RPMI8226 (cell line): ENCODE data around the gene FBXW5.

Source experiments
- DNase-seq: peaks from one replicate; pipeline ENCODE4 v3.0.0-alpha.2; 2015

FBXW5 gene

DNA sequence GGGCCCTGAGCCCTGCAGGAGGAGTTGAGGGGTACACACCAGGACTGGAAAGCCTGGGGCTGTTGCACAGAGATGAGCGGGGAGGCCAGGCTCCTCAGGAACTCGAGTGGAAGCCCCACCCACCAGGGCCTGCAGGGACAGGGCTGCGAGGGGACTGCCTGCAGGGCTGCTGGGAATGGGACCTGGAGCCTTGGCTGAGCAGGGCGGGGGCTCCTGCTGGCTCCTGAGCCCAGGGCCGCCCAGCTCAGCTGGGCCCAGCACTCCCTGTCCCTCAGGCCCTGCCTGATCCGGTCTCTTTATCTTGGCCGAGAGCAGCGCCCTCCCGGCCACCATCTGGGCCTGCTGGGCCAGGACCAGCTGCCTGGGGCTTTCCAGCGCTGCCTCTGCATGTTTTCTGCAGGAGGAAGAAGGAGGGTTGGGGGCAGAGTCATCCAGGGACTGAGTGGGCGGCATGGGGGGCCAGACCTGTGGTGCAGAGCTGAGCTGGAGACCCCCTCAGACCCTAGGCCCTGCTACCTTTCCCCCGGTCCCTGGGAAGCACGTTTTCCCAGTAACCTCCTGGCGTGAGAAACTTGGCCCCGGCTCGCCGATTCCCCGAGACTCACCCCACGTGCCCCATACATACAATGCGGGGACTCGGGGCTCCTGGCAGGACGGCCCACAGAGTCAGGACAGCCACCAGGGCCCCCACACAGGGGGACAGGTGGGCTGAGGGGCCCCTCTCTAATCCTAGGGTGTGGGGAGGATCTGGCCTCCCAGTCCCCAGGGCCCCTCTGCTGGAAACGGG is 16.9 kb upstream of the FBXW5 start:
- DNase-seq = no peak

DNA sequence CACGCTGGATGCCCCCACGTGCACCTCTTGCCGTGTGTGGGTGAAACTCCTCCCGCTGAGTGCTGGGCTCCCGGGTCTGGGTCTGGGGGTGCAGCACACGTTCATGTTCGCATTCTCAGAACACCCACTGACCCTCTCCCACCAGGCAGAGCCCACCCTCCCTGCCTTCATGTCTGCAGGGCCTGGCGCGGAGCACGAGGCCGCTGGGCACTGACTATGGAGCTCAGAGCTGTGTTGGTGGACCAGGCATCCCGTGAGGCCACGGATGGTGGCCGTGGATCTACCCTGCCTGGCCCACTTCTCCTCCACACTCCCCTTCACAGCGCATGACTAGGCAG is 16.4 kb upstream of the FBXW5 start:
- no peak for DNase-seq

DNA sequence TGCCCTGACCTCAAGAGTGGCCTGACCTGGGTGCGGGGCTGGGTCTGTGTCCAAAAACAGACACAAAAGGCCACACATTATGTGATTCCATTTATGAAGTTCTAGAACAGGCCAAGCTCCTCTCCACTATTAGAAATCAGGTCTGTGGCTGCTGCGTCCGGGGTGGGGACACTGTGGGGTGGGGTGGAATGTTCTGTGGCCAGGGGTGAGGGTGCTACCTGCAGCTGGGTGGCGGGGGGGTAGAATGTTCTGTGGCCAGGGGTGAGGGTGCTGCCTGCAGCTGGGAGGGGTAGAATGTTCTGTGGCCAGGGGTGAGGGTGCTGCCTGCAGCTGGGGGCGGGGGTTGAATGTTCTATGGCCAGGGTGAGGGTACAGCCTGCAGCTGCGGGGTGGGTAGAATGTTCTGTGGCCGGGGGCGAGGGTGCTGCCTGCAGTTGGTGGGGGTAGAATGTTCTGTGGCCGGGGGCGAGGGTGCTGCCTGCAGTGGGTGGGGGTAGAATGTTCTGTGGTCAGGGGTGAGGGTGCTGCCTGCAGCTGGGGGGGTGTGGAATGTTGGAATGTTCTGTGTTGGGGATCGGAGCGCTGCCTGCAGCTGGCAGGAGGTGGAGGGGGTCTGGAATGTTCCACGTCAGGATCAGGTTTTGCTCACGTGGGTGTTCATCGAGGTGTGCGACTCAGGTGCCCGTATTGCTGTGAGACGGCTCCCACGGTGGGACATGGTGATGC is 15.8 kb upstream of the FBXW5 start:
- no peak for DNase-seq

DNA sequence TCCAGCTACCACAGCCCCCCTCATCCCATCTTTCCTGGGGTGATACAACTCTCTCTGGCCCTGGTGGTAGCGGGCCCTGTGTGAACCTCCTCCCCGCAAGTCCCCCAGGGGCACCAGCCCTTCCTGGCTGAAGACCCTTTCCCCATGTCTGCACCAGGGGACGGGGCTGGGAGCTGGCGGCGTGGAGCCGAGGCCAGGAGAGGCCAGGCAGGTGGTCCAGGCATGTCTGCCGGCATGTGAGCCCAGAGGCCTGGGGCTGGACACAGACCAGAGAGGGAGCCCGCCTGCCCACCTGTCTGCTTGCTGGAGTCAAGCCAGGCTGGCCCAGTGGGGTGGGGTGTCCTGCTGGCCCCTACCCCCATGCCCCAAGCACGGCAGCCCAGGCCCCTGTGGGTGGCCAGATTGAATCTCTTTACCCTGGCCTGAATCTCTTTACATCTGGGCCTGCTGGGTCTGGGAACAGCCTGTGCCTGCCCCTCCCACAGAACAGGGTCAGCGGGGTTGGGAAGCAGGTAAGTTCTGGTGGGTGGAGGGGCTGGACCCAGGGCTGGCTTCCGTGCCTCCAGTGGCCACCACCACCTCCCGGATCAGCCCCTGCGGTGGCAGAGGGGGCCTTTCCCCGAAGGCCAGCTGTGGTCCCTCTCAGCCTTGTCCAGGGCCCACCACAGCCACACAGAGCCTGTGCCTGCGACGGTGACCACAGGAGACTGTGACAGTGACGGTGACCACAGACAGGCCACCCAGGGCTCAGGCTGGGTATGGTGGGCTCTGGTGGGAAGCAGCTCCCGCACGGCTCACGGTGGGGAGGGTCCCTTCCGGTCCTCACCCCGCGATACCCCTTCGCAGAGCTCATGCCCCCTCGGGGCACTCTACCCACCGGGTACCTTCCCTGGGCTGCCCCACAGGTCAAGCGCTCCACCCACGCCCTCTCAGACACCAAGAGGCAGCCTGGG is 14.6 kb upstream of the FBXW5 start:
- DNase-seq = no peak

DNA sequence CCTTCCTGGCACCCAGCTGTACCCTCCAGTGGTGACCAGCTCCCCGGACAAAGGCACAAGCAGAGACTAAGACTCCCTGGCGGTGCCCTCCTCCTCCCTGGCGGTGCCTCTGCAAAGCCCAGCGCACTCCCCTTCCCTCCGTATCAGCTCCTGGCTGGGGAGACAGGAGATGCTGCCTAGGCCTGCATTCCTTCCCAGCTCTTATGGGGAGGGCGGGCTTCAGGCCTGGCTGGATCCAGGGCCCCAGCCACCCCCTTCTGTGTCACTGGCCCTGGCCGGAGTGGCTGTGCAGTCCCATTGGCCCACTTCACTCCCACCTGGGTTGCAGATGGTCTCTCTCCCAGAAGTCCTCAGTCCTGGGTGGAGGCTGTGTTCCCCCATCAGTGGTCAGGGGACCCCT is 13.9 kb upstream of the FBXW5 start:
- no peak for DNase-seq

DNA sequence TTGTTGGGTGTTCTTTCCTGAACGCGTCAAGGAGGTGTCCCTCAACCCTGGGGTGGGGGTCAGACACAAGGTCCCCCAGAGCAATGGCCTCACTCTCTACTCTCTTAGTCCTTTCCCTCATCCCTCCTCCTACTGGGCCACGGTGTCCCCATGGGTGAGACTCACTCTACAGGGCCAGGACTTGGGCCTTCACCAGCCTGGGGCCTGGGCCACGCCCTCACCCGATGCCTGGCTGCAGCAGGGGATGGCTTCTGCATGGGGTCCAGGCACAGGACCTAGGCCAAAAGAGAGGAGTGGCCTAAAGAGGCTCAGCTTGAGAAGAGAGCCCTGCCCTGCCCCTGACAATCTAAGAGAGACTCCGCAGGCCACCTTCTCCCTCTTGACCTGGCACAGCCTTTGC is 13.4 kb upstream of the FBXW5 start:
- DNase-seq = no peak

DNA sequence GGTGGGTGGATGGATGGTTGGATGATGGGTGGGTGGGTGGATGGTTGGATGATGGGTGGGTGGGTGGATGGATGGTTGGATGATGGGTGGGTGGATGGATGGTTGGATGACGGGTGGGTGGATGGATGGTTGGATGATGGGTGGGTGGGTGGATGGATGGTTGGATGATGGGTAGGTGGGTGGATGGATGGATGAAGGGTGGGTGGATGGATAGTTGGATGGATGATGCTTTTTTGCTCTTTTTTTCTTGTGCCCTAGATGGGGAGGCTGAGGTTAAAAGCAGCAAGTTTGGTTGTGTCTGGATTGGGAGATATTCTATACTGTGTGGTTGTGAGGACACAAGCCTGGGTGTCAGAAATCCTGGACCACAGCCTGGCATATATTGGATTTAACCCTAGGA is 12.9 kb upstream of the FBXW5 start:
- no peak for DNase-seq

DNA sequence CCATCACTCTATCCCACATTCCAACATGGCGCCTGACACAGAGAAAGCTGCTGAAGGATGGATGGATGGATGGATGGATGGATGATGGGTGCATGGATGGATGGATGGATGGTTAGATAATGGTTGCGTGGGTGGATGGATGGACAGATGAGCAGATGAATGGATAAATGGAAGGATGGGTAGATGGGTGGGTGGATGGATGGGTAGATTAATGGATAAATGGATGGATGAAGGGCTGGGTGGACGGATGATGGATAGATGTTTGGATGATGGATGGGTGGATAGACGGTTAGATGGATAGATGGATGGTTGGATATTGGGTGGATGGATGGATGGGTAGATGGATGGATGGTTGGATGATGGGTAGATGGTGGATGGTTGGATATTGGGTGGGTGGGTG is 12.1 kb upstream of the FBXW5 start:
- no peak for DNase-seq

DNA sequence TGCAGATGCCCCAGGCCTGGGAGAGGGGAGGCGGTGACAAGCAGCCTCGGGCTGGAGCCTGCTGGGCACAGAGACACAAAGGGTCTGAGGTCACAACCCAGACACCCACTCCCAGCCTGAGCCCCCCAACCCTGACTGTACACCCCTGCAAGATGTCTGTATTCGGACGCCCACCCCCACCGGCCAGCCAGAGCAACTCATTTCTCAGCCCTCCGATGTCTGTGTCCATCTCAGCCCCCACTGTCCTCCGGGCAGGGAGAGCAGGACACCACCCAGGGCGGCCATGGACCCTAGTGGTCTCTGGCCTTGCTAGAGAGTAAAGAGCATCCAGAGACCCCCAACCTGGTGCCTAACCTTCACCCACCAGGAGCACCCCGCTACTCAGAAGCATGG is 11.4 kb upstream of the FBXW5 start:
- DNase-seq = no peak

DNA sequence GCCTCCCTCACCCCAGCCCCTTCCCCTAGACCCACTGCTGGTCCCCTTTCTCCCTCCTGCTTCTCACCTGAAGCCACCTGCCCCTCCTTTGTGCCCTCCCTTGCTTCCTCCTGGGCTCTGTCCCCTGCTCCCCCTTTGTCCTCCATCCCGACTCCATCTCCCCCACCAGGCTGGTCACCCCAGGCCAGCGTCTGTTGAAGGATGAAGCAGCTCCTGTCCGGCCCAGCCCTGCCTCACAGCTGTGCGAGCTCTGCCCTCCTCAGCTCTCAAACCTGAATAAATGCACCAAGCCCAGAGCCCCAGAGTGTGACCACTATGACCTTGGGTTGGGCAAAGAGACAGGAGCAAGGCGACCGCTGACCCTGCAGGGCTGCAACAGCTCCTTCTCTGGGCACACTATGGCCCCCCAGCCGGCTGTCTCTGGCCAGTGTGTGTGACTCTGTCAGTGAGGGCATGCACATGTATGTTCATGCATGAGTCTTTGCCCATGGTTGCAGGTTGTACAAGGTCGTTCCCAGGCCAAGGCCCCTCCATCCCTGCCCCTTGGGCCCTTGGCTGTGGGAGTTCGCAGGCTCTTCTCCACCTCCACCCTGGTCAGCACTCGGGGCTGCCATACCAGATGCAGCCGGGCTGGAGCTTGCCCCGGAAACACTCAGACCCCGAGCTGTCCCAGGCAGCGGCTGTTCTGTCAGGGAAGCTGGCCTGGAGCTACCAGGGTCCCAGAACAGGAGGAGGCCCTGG is 10.8 kb upstream of the FBXW5 start:
- no peak for DNase-seq

DNA sequence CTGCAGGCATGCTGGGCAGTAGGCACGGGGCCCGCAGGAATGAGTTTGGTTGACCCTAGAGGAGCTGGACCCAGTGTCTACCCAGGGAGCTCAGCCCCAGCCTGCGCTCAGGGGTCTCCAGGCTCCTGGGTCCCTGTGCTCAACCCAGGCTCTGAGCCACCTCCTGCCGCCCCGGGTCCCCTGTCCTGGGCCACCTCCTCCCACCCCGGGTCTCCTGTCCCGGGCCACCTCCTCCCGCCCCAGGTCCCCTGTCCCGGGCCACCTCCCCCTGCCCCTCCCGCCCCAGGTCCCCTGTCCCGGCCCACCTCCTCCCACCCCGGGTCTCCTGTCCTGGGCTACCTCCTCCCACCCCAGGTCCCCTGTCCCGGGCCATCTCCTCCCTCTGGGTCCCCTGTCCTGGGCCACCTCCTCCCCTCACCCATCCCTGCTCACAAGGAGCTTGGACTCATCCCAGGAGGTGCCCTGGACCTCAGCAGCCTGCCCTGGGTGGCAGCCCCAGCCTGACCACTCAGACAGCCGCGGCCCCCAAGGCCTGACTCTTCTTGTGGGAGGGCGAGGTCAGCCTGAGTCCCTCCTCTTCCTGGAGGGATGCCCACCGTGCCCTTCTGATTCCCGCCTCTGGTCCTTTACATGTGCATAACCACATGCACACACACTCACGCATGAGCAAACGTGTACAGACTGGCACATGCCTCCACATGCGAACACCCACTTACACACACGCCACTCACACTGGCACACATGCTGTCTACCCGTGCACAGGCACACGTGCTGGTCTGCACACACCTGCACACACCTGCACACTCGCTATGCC is 9.9 kb upstream of the FBXW5 start:
- DNase-seq = no peak

DNA sequence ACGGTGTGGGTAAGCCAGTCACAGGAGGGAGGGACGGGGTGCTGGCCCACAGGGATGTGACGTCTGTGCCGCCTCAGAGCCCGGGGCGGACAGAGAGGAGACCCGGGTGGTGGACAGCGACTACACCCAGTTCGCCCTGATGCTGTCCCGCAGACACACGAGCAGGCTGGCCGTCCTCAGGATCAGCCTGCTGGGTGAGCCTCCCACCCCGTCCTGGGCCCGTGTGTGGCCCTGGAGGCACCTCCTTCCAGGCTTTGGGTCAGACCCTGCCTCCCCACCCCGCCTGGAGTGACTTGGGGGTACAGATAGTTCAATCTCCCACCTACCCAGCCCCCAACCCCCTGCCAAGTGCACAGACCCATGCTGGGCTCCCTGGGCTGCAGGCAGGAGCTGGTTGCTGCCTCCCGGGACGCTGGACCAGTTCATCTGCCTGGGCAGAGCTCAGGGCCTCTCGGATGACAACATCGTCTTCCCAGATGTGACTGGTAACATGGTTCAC is 9.3 kb upstream of the FBXW5 start:
- DNase-seq = no peak

DNA sequence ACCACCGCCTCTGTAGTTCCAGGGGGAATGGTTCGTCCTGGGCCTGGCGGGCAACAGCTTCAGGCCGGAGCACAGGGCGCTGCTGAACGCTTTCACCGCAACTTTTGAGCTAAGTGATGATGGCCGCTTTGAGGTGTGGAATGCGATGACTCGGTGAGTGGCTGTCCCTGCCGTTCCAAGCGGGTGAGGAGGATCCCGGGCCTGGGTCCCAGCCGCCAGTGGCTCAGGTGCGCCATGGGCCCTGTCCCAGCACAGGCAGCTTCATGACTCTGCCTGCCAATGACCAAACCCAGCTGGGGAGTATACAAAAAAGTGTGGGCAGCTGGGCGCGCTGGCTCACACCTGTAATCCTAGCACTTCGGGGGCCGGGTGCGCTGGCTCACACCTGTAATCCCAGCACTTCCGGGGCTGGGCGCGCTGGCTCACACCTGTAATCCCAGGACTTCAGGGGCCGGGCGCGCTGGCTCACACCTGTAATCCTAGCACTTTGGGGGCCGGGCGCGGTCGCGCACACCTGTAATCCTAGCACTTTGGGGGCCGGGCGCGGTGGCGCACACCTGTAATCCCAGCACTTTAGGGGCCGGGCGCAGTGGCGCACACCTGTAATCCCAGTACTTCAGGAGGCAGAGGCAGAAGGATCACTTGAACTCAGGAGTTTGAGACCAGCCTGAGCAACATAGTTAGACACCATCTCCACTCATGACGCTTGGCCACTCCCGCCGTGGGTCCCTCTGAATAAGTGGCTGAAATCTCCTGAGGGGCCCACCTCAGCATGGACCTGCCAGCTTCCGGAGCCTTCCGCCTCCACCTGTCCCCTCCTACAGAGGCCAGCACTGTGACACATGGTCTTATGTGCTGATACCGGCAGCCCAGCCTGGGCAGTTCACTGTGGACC is 8.6 kb upstream of the FBXW5 start:
- DNase-seq = no peak

DNA sequence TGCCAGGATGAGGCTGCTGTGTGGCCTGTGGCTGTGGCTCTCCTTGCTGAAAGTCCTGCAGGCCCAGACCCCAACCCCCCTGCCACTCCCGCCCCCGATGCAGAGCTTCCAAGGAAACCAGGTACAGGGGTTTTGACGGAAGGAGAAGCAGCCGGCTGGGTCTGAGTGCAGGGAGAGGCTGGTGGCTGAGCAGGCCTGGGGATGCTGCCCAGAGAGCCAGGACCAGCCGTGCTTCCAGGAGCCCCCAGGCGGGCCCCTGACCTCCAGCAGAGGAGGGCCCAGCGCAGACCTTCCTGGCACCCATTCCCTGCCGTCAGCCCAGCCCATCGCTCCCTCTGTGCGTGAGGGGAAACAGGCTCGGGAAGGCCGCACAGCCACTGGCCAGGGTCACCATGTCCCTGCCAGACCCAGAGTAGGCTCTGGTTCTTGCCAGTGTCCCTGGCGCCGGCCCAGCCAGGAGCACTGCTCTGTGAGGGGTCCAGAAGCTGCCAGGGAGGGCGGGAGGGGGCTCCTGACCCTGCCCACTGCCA is 7.8 kb upstream of the FBXW5 start:
- DNase-seq = no peak

DNA sequence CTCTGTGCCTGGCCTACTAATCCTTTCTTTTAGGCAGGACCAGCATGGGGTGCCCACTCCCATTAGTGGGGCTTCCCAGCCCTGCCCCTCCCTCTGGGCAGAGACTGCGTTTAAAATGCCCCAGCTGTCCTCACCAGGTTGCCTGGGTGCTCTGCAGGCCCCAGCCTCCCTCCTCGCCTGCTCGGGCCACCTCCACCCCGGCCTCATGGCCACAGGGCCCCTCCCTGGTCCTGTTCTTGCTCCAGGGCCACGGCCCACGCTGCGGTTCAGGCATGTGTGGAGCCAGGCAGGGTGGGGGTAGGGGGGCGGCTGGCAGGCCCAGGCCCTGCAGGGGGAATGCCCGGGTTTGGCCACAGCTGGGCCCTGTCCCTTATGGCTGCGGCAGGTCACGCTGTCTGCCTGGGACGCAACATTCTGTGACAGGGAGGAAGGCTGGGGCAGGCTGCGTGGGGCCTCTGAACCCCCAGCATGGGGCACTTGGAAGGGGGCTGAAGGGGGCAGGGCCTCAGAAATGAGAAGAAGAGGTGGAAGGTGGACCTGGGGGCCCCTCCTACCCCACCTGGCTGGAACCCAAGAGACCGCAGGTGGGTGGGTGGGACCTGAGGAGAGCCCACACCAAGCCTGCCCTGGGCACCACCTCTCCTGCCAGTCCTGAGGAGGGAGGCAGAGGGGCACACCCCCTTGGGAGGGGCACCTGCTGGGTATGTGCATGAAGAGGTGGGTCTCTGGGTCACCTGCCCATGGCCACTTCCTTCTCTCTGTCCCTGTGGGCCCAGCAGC is 7.2 kb upstream of the FBXW5 start, which contains the start of gene LCN12:
Gene LCN12, plus strand, starts transcription at position 733 of the 780 bp plus-strand sequence. CDS start 55 bp downstream, outside the sequence.
- DNase-seq = no peak

DNA sequence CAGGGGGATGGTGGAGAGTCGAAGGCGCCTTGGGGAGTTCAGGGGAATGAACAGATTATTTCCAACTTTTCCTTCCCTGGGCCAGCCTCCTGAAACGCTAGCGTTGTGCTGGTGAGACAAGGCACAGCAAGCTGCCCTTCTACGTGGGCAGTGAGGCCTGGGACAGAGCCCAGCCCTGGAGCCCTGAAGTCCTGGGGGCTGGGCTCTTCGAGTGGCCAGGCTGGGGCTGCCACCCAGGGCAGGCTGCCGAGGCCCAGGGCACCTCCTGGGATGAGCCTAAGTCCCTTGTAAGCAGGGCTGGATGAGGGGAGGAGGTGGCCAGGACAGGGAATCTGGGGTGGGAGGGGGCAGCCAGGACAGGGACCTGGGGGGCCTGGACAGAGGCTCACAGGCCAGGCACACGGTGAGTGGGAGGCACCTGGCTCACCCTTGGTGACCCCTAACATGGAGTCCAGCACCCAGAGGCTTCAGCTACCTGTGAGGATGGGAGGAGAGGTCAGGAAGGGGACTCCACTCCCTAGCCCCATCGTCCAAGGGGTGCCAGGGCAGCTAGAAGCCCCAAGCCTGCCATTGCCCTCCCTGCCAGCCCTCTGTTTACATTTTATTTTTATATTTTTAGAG is 6.2 kb upstream of the FBXW5 start:
- no peak for DNase-seq

DNA sequence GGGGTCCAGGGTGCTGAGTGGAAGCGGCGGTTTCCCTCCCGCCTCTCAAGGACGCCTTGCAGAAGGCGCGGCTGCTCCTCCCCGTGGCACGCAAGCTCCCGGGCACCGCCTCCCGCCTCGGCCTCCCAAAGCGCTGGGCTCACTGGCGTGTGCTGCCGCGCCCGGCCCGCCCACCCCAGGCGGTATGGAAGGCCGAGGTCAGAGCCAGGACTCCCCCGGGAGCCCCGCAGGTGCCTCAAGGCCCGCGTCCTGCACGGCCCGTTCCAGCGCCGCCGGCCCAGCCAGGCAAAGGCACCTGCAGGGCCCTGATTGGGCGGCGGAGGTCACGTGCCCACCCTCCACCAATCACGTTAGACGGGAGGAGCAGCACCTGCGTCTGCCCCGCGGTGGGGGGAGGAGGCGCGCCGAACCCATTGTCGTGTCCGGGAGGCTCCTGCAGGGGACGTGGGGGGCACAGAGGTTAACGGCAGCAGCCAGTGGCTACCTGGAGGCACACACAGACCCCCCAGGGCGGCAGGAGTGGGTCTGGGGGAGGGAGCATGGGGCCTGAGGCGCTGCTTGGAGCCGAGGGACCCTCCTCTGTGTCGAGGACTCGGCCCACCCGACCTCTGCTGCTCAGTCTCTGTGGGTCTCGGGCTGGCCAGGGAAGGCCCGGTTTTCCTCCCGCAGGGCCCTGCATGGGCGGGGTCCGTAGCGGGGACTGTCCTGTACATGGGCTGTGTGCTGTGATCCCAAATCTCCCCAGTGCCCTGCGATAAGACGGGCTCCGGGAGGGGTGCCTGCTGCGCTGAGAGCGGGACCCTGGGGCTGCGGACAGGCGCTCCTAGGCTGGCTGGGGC is 5.5 kb upstream of the FBXW5 start:
- peak; percentile 99 for DNase-seq

DNA sequence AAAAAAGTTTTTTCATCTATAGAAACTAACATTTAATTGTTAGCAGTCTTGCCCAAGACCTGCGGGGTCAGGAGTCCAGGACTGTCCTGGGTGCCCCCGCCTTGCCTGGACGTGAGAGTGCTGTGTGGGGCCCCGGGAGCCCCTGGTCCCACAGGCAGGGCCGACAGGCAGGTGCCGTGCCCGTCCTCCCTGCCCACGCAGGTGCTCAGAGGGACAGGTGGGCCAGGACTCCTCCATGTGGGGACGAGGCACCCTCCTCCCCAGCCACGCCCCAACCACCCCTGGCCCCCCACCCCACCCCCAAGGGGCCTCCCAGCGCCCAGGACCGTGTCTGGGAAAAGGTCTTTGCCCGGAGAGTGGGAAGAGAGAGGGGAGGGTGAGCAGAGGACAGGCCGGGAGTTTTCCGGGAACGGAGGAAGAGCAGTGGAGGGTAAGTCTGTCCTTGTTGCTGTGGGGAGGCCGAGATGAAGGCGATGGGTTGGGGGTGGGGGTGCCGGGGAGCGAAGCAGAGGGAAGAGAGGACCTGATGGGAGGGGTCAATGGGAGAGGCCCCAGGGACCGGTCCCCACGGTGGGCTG is 4.8 kb upstream of the FBXW5 start:
- peak; percentile 33 for DNase-seq
